22Rv1 (cell line): ENCODE measurements around the gene ACACA.
A peak's percentile ranks its signal among the peaks of the same experiment; 100 is the strongest.

Experiments
- H3K27ac ChIP-seq: fragments of 450-650 bp; 2 replicates; pipeline ENCODE4 v1.5.1; 2017
- CTCF ChIP-seq: fragments of 450-650 bp; IDR thresholded peaks from 2 replicates; pipeline ENCODE4 v1.5.1; 2017; ENCODE audit warnings: mild to moderate bottlenecking
- ZFX ChIP-seq: fragments of 450-650 bp; IDR thresholded peaks from 2 replicates; pipeline ENCODE4 v1.6.1; 2017; ENCODE audit warnings: antibody characterized with exemption, borderline replicate concordance

Gene ACACA

GRCh38 chr17:37188157-37188556 is 218.5 kb downstream of the ACACA start:
- TF ChIP-seq ZFX = no peak
- TF ChIP-seq CTCF = no peak
- no peak overlapping the region for H3K27ac ChIP-seq

- TF ChIP-seq CTCF = no peak
- no peak for TF ChIP-seq ZFX
- H3K27ac ChIP-seq = no peak overlapping the region
These were observed 219.4 kb downstream of the ACACA start for GRCh38 chr17:37187262-37187661.

- TF ChIP-seq CTCF (no peak), ZFX (no peak)
- H3K27ac ChIP-seq = peak overlapping the region; percentile 10; the same call in 1 of the 2 replicates
These were observed 223.7 kb downstream of the ACACA start for GRCh38 chr17:37182786-37183465.

- no peak overlapping the region for H3K27ac ChIP-seq
- TF ChIP-seq ZFX = no peak
- no peak for TF ChIP-seq CTCF
These were observed 226.3 kb downstream of the ACACA start for GRCh38 chr17:37180376-37180775.

GRCh38 chr17:37179893-37180292 is 226.7 kb downstream of the ACACA start:
- no peak overlapping the region for H3K27ac ChIP-seq
- TF ChIP-seq CTCF (no peak), ZFX (no peak)

- H3K27ac ChIP-seq = peak overlapping the region; percentile 8; the same call in 1 of the 2 replicates
- TF ChIP-seq ZFX (no peak), CTCF (no peak)
These were observed 229.3 kb downstream of the ACACA start for GRCh38 chr17:37177254-37177870.

GRCh38 chr17:37176723-37177122 is 229.9 kb downstream of the ACACA start:
- TF ChIP-seq CTCF = no peak
- TF ChIP-seq ZFX = no peak
- peak overlapping the region; percentile 8; the same call in 1 of the 2 replicates for H3K27ac ChIP-seq
